ENCODE measurements around the gene NPAS1.

DNA sequence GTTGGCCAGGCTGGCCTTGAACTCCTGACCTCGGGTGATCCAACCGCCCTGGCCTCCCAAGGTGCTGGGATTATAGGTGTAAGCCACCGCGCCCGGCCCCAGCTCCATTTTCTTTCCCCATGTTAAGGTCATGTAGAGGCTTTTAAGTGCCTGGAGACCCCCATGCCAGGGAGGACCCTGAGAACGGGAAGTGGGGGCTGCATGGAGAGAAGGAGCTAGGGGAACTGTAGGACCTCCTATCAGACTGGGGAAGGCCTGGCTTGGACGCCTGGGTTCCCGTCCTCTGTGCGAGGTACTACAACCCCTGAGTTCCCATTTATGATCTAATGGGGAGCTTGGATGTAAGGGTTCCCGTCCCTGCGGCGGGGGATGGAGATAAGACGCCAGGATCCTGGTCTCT is 714 bp upstream of the NPAS1 start:
- TF ChIP-seq POLR2A (IDR thresholded peaks at IDR 0.05) (no peak), POLR2AphosphoS5 (IDR thresholded peaks at IDR 0.05) (no peak)
- TF ChIP-seq, protein P1, sequence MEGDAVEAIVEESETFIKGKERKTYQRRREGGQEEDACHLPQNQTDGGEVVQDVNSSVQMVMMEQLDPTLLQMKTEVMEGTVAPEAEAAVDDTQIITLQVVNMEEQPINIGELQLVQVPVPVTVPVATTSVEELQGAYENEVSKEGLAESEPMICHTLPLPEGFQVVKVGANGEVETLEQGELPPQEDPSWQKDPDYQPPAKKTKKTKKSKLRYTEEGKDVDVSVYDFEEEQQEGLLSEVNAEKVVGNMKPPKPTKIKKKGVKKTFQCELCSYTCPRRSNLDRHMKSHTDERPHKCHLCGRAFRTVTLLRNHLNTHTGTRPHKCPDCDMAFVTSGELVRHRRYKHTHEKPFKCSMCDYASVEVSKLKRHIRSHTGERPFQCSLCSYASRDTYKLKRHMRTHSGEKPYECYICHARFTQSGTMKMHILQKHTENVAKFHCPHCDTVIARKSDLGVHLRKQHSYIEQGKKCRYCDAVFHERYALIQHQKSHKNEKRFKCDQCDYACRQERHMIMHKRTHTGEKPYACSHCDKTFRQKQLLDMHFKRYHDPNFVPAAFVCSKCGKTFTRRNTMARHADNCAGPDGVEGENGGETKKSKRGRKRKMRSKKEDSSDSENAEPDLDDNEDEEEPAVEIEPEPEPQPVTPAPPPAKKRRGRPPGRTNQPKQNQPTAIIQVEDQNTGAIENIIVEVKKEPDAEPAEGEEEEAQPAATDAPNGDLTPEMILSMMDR (IDR thresholded peaks at IDR 0.05): no peak
